Type B pancreatic cell (in vitro differentiated cells): ENCODE results near the gene FGD4. TPM values are rescaled to one million over a fixed set of nuclear protein-coding genes. Genes with fewer than 3 reads are reported as not detected.

Experiments
- DNase-seq: peaks from one replicate; pipeline ENCODE4 v3.0.0; 2021; ENCODE audit warnings: mixed read lengths; ENCODE audit not compliant: unreplicated experiment; ENCODE audit errors: extremely low spot score
- H3K27ac Mint-ChIP-seq: 2 replicates; pipeline ENCODE4 v1.8.0; 2021; ENCODE audit warnings: mild to moderate bottlenecking, mixed read lengths
- H3K27me3 Mint-ChIP-seq: 2 replicates; pipeline ENCODE4 v1.8.0; 2021; ENCODE audit warnings: mixed read lengths
- H3K36me3 Mint-ChIP-seq: 2 replicates; pipeline ENCODE4 v1.8.0; 2021; ENCODE audit warnings: mixed read lengths
- H3K4me1 Mint-ChIP-seq: one replicate; pipeline ENCODE4 v1.8.0; 2021; ENCODE audit warnings: mixed read lengths; ENCODE audit not compliant: unreplicated experiment
- H3K4me3 Mint-ChIP-seq: 2 replicates; pipeline ENCODE4 v1.8.0; 2021; ENCODE audit warnings: mild to moderate bottlenecking, mixed read lengths
- H3K9me3 Mint-ChIP-seq: 2 replicates; pipeline ENCODE4 v1.8.0; 2021; ENCODE audit warnings: mixed read lengths
- total RNA-seq: library from RNA; stranded (reverse); gene quantifications from 2 replicates; pipeline ENCODE4 v1.2.1, GENCODE V29; 2021; ENCODE audit warnings: low replicate concordance
- TF ChIP-seq, protein P1 (sequence below): fragments of 200-600 bp; sonication (generic); conservative IDR thresholded peaks from 2 replicates; pipeline ENCODE4 v1.5.0; 2021; ENCODE audit warnings: antibody characterized with exemption, mild to moderate bottlenecking

FGD4 gene
- total RNA-seq, 1 donor from 2014 or later = 26.7 TPM

DNA sequence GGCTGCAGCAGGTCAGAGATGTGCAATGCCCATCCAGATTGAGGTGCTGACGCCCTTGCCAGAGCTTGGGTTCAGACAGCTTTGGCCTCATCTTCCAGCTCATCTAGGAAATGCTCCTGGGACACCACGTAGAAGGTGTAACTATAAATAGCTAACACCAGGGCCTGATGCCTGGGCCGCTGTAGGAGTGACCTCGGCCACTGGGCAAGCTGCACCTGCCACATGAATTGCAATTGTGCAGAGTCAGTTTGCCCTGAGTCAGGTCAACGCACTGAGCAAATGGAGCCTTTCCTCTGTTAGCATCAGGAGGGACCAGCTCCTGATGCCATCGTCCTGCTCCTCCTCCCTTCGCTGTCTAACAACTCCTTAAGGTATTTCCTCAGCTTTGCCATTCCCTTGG, 262.3 kb downstream of the FGD4 start:
- TF ChIP-seq, protein P1, sequence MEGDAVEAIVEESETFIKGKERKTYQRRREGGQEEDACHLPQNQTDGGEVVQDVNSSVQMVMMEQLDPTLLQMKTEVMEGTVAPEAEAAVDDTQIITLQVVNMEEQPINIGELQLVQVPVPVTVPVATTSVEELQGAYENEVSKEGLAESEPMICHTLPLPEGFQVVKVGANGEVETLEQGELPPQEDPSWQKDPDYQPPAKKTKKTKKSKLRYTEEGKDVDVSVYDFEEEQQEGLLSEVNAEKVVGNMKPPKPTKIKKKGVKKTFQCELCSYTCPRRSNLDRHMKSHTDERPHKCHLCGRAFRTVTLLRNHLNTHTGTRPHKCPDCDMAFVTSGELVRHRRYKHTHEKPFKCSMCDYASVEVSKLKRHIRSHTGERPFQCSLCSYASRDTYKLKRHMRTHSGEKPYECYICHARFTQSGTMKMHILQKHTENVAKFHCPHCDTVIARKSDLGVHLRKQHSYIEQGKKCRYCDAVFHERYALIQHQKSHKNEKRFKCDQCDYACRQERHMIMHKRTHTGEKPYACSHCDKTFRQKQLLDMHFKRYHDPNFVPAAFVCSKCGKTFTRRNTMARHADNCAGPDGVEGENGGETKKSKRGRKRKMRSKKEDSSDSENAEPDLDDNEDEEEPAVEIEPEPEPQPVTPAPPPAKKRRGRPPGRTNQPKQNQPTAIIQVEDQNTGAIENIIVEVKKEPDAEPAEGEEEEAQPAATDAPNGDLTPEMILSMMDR = no peak
- no peaks in the 10 kb centered on the region for H3K9me3 Mint-ChIP-seq
- no peak overlapping the region for H3K27ac Mint-ChIP-seq
- no peaks in the 10 kb centered on the region for H3K36me3 Mint-ChIP-seq
- peaks cover 3% of the 10 kb centered on the region for H3K4me1 Mint-ChIP-seq
- H3K27me3 Mint-ChIP-seq = no peaks in the 10 kb centered on the region
- no peak overlapping the region for H3K4me3 Mint-ChIP-seq
- DNase-seq = no peak

DNA sequence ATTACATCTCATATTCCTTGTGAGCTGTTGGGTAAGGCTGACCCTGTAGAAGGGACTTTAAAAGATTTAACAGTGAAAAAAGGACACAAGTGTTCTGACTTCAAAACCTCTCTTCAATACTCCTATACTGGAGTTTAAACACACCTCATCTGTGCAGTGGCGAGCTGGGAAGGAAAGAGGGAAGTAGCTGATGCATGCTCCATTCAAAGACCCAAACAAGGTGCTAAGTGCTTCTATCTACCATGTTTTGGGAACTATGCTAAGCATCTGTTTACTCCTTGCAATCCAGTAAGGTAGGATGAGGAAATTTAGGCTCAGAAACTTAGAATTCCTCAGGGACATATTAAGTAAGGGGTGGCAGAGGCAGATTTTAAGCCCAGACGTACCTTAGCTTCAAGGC, 263.3 kb downstream of the FGD4 start:
- Mint-ChIP-seq H3K4me1 (peaks cover under 1% of the 10 kb centered on the region), H3K36me3 (peaks cover 4% of the 10 kb centered on the region), H3K27me3 (no peaks in the 10 kb centered on the region), H3K9me3 (no peaks in the 10 kb centered on the region), H3K27ac (peak overlapping the region; percentile 61), H3K4me3 (no peak overlapping the region)
- DNase-seq = no peak
- TF ChIP-seq, protein P1 = no peak

DNA sequence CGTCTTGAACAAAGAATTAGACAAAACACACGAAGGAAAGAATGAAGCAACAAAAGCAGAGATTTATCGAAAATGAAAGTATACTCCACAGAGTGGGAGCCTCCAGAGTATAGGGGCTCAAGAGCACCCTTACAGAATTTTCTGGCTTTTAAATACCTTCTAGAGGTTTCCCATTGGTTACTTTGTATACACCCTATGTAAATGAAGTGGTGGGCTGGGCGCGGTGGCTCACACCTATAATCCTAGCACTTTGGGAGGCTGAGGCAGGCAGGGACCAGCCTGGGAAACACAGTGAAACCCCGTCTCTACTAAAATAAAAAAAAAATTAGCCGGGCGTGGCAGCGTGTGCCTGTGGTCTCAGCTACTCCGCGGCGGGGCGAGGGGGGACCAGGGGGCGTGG, 266.7 kb downstream of the FGD4 start:
- no peak overlapping the region for H3K27ac Mint-ChIP-seq

DNA sequence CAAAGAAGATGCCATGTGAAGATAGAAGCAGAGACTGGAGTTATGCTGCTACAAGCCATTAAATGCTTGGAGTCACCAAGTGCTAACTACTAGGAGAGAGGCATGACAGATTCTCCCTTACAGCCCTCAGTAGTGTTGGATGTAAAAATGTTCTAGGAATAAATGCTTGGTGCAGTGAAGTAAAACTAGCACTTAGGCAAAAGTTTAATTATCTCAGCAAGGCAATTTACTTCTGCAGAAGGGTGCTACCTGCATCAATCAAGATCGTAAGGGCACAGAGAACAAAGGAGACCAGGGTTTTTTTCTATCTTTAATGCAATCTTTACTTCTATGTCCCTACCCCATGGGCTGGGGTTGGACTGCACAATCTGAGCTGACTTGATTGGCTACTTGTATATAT, 270.2 kb downstream of the FGD4 start:
- Mint-ChIP-seq H3K36me3 (peaks cover 7% of the 10 kb centered on the region), H3K27ac (no peak overlapping the region), H3K4me3 (no peak overlapping the region), H3K9me3 (no peaks in the 10 kb centered on the region), H3K27me3 (no peaks in the 10 kb centered on the region), H3K4me1 (no peaks in the 10 kb centered on the region)
- no peak for DNase-seq
- TF ChIP-seq, protein P1 = no peak

More for the DNA sequence above, 266.7 kb downstream of the FGD4 start:
- Mint-ChIP-seq H3K4me3 (no peak overlapping the region), H3K9me3 (no peaks in the 10 kb centered on the region), H3K27me3 (no peaks in the 10 kb centered on the region), H3K4me1 (no peaks in the 10 kb centered on the region), H3K36me3 (peaks cover 7% of the 10 kb centered on the region)
- DNase-seq = no peak
- TF ChIP-seq, protein P1 = no peak

DNA sequence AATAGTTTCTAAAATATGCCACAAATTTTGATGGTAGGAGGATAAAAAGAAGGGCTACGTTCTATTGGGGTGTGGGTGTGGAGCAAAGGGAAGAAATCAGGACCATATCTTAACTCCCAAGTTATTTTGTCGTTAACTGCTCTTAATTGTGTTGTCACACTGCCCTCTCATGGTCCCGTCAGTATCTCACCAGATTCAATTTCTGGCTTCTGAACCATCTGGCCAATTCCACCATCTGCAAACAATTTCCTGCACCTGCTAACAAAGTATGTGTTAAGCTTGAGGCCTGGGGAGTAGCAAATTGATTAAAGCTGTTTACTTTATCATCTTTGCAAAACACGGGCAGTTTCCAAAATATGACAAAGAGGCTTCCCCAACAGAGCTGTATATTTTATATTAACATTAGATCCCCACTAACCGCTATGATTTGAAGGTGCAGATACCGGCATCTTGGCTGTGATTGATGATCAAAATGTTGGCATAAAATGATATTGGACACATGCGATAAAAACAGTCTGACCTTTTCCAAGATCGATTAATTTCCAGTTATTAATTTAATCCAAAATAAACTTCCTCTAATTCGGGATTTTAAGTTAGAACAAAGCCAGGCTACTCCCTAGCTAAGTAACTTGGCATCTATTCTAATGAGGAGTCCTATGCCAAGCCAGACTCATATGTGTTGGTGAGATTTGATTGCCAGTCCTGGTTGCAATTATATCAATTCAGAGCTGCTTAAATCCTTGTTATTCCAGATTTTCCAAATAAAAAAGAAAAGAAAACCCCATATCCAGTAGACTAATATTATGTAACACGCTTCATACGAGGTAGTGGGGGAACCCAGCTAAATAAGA, 272.8 kb downstream of the FGD4 start:
- Mint-ChIP-seq H3K36me3 (peaks cover 4% of the 10 kb centered on the region), H3K4me3 (no peak overlapping the region), H3K27ac (no peak overlapping the region), H3K9me3 (no peaks in the 10 kb centered on the region), H3K4me1 (no peaks in the 10 kb centered on the region), H3K27me3 (no peaks in the 10 kb centered on the region)
- DNase-seq = no peak
- TF ChIP-seq, protein P1 = peak; percentile 77
